HuH-7.5 (cell line): ENCODE data around the gene KANK4.

Experiments used
- DNase-seq: peaks from one replicate; pipeline ENCODE4 v3.0.0; 2011; ENCODE audit warnings: low spot score

Gene KANK4

DNA sequence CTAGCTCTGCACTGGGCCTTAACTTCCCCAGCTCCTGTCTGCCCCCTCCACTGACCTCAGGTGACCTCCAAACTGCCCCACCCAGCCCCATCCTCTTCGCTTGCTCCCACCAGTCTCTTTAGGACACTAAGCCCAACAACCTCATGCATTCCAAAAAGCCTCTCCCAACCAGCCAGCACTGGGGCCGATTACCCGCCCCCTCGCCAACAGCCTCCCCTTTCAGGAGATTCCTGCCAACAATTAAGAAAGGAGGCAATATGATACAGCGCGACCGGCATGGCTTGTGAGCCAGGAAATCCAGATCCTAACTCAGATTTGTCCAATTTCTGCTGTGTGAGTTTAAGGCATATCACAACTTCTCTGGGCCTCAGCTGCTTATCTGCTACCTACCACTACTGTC lies 14.7 kb downstream of the KANK4 start:
- DNase-seq, result no peak

DNA sequence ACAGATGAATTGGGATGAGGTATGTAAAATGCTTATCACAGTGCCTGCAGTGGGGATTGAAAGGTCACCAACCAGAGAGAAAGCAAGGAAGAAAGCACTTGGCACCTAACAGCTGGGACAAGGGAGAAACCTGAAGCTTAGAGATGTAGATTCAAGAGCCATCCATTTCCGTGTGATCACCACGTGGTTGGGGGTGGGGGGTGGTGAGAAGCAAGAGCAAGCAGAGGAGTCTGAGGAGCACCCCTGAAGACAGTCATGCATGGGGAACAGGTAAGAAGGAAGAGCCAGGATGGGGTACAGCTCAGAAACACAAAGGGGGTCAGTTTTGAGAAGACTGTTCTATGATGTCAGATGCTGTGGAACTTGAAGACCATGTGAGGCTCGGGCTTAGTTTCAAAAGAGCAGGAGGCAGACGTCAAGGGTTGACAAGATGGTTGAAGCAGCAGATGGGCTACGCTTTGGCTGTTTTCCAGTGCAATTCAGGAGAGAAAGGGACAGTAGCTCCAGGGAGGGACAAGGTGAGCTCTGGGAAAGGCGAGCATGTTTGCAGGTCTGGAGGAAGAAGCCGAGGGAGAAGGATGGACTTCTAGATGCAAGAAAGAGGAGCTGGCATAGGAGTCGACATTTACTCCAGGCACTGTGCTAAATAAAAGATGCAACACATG lies 17.4 kb downstream of the KANK4 start:
- DNase-seq, result no peak

DNA sequence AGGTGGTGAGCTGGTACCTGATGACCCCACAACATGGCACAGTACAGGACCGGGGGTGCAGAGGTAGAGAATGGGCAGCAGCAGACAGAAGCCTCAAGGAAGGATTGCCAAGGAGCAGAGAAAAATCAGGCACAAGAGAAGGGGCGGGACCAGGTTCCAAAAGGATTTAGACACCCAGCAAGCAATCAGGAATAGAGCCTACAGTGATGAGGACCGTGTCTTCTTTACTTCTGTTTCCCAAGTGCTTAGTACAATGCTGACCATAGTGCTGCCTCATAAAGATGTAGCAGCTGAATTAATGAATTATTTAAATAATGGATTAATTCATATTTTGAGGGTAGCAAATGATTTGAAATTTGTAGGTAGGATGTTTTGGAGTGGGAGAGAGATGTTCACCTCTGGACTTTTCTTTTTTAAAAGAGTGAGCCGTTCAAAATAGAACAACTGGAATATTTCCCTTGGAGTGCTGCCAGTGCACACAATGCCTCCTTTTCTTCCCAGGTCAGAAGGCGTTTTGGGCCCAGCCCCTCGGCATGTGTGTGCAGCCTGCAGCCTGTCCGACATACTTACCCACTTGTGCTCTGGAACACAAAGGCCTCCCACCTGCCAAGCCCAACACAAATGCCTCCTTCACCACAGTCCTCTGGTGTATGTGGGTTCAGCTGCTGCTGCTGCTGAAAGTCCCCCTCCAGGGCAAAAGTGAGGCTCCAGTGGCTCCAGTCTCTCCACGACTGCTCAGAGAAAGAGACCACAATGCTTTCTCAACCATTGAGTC lies 19.6 kb downstream of the KANK4 start:
- no peak for DNase-seq

DNA sequence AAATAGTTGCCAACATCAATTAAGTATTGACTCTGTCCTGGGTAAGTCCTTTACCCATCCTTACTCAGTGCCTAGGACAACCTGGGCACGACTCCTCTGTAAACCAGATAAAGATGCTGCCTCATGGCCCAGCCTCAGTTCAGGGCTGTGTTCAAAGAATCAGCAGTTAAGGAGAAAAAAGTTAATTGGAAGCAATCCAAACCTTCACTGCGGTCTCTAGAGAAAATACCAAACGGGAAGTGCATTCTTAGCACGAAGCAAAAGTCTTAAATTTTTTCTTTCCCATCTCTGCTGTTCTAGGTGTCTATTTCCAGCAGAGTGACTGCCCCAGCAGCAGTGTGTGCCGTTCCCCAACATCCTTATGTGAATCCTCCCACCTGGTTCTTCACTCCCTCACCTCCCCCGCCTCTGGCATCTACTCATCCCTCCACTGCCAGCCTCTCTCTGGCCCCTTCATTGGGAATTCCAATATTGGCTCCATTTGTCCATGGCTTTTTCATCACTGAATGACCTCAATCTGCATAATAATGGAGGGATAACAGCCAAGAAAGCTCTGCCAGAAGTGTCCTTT lies 23.2 kb downstream of the KANK4 start:
- DNase-seq, result no peak

DNA sequence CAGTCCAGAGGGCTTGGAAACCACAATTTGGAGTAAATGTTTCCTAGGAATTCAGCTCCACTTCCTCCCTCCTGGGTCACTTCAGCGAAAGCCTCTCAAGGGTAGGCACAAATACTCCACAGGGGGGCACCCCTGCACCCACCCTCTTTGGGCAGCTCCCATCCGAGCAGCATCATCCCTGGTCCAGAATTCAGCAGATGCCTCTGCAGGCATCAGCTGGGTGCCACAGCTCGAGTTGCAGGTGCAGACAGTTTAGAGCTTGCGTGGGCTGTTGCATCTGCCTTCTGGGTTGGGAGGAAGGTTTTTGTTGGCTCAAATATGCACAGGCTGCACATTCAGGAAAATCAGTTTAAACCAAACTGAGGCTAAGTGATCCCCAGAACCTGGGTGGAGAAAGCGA lies 25.0 kb downstream of the KANK4 start:
- DNase-seq, result peak; percentile 26

DNA sequence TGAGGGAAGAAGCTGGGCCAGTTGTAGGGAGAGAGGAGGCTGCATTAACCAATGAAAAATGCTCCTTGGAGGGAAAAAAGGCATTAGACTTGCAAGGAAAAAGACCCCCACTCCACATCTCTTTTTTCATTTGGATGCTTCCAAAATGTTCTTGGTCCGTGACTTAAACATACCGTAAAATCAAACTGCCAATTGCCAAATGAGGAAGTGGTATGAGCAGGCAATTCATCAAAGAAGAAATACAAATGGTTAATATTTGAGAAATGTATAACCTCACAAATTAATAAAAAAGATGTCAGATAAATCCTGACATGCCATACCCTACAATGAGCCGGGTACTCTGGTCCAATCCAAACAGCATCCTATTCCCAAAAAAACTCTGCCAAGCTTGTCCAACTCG lies 30.6 kb downstream of the KANK4 start:
- DNase-seq, result no peak

DNA sequence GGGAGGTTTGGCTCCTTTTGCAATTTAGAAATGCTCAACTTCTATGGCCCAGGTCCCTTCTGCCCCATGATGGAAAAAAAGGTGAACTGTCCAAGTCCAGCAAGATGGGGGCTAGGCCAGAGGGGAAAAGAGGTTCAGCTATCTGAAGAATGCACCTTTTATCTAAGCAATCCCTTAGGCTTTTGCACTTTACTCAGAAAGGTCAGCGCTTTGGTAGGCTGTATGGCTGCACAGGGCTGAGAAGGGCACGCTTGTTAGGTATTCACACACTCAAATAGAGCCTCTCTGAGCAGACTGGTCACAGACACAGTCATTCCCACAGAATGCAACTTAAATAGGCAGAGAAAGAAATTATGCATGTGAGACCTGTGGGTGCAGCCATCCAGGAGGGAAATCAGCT lies 31.0 kb downstream of the KANK4 start:
- no peak for DNase-seq

DNA sequence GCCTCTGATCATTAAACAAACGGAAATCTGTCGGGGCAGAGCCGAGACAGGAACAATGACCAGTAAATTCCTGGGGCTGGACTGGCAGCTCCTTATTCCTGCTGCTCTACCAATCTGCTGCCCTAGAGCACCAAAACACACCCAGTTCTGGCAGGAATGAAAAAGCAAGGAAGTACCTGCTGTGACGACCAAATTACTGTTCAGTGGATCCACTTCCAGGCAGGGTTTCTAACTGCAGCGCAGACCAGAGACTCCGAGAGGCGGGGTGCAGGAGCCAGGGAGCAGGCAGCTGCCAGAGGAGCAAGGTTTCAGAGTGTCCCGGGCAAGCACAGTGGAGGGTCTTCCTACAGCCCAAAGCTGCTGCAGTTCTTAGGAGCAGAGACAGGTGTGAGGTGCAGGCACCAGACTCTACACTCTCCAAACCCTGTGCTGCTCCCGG lies 32.4 kb downstream of the KANK4 start:
- DNase-seq, result no peak

DNA sequence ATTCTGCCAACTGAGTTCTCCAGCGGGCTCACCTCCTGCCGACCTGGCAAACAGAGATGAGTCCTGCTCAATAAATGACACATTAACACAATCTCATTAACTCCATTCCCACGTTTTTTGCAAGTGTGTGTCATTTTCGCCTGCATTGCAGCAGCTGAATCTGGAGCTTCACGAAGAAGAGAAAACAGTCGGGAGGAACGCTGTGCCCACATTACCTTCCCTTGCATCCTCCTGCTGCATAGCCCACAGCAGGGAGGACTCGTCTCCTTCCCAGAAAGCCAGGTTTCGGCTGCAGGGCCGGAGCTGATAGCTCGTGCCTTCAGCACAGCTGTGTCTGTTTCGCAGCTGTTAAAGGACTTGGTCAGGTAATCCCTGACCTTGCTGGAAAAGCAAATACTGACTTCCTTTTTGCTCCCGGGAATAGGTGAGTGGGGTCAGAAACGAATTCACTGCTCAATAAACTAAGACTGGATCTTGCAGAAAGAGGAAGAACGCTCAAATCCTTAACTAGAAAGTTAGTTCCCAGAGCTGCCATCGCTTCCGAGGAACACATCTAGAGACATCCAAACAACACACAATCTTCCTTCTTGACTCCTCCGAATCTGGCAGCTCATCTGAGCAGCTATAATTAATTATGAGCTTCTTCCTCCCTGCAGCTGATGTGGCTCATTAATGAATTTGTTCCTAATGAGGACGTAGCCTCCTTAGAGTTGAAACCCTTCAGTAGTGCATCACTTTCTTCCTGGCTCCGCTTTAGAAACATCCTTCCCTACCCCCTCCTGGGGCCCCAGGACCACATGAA lies 33.0 kb downstream of the KANK4 start:
- DNase-seq, result peak; percentile 36

DNA sequence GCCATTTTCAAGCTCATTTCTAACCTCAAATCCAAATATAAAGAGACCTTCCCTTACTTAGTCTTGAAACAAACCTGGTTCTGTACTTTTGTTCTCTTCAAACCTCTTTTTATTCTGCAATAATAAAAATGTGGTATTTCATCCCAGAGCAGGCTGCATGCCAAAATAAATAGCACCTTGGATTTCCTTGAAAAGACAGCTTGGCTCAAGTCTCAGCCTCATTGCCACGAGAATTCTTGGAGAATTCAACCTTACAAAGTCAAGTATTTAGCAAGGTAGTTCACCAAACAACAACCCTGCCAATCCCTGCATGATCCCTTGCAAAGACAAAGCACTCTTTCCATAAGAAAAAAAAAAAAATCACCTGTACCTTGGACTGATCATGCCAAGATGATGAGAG lies 33.8 kb downstream of the KANK4 start:
- DNase-seq, result no peak

DNA sequence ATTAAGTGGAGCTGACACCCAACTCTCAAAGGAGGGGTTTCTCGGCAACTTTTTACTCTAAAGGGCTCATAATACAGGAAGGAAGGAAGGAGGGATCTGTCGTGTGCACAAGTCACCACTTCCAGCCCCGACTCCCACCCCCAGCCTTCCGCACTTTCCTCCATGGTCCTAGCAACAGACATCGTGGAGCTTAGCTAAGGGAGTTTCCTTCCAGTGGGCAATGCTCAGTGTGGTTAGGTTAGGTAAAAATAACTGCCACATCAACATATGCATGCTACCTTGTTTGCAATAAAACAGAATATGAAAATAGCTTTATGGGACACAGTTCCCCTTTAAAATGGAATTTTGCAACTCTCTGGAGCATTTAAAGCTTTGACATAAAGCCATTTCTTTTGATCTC lies 35.2 kb downstream of the KANK4 start:
- no peak for DNase-seq

DNA sequence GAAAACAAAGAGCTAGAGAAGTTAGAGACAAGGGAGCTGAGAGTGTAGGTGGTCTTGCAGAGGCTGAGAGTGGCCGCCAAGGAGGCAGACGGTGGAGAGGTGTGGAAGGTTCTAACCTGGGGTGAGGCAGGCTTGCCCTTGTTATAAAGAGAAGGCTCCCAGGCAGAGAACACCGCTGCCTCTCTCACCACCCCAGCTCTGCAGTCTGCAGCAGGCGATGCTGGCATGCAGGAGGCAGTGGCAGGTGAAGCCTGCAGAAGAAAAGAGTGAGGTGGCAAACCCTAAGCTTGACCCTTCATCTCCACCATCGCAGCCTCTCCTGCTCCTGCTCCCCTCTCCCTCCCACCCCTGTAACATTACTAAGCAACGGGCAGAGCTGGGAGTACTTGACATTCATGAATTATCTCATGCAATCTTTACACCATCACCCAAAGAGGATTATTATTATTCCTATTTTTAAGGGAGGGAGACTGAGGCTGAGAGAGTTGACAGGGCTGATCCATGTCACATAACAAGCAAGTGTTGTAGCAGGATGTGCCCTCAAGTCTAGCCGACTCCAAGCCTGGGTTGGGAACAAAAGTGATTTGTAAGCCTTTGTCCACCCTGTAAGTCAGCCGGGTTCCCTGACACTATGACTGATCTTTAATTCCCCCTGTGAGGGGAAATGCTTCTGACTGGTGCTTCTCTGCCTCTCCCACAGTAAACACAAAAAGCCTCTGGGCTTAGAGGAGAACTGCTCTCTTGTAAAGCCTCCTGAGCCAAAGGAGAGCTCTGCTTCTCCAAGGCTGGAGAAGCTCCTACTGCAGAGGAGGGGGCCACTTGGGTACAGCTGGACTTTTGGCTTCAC lies 36.1 kb downstream of the KANK4 start:
- no peak for DNase-seq

DNA sequence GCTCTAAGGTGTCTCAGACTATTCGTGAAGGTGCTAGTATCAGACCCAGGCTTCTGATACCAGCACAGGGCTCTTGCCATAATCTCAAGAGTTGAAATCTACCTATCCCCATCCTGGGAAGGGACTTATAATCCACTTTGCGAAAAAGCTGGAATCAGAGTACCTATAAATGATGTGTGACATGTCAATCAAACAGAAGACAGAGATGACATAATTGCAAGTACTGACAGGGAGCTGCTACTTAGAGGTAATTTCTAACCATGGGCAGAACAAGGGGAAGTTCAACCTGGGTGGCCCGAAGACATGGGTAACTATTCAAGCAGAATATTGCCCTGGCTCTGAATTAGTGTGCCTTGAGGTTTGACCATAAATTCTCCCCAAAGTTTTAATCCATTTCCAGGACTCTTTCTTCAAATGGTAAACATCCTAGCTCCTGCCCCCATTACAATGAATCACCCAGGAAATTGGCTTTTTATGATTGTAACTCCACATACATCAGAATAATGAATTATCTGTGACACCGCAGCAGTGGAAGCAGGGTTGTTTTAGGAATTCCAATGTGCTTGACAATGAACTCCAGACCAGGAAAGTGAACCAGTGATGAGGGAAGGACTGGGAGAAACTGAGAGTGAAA lies 37.2 kb downstream of the KANK4 start:
- DNase-seq, result no peak

DNA sequence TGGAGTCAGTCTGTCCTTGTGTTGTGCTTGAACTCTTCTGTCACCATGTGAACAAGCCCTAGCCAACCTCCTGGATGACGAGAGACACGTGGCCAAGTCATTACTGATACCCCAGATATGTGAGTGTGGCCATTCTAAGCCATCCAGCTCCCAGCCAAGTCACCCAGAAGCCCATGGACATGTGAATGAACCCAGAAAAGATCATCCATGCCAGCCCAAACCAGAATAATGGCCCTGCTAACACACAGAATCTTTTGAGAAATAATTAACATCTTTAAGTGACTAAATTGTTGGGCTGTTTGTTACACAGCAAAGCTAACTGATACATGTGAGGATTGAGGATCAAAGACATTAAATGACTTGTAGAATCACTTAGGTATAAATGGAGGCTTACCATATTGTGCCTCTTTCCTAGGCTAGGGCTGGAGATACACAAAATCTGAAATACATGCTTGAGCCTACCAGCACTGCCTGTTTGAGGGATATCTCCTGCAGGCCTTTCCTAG lies 38.2 kb downstream of the KANK4 start:
- DNase-seq, result no peak

DNA sequence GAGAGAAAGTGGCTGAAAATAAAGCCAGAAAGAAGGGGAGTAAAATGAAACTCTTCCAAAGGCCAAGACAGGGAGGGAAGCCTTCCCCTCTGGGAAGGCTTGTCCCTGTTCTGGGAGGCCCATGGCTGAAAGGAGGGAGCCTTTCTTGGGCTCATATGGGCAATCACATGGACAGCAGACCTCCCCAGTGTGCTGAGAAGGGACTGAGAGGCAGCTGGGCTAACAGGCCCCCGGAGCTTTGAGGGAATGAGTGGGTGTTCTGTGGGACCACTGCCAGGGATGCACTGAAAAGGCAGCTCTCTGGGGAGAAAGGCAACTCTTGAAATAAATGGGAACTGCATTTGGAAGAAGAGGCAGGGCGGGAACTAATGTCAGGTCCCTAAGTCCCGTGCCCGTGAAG lies 39.1 kb downstream of the KANK4 start:
- DNase-seq, result no peak

DNA sequence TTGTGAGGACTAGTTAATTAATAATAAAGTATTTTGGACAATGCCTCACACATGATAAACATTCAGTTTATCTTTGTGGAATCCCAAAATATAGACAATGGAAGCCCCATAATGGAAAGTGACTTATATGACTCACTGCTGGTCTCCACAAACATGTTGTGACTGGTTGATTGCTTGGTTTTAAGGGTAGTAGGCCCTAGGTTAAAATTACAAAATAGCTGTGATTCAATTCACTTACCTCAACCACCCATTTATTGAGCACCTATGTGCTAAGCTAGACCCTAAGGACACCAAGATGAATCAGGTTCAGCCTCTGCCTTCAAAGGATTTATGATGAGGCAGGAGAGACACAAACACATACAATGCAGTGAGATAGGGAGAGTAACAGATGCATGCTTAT lies 42.4 kb downstream of the KANK4 start:
- no peak for DNase-seq

DNA sequence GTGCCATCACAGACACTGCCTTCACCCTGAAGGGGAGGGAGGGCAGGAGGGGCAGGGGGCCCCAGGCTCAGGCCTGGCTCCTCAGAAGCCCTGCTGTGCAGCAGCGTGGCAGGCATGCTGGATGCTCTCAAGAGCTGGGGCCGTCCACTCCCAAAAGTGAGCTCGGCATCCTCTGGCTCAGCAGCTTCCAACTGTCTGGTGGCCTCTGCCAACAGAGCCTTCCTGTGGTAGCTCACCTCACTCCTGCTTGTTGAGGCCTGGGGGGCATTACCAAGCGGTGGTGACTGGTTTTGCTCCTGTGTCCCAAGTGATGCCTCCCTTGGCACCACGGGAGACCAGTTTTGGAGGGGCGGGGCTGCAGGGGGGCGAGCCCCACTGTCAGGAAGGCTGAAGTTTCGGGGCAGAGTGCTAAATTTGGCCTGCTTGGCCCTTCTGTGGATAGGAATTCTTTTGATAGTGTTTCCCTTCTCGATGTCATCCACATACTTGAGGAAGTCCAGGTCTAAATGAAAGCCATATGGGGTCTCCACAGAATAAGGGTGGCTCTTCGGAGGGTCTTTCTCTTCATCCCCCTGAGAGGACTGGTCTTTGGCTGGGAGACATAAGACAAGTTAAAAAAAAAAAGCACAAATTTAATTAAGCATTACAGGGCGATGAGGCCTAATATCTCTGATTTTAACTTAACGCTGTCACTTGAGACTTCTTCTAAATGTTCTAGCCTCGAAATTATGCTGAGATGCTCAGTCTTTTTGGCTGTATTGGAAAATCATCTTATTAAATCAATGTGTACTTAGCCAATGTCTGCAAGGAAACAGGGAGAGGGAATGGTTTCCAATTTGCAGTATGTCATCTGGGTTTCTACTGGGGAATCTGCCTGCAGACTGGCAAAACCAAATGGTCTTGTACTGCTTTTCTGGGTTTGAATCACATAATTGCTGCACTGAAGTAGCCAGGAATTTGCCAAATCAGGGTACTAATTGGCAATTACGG lies 44.4 kb downstream of the KANK4 start:
- no peak for DNase-seq

DNA sequence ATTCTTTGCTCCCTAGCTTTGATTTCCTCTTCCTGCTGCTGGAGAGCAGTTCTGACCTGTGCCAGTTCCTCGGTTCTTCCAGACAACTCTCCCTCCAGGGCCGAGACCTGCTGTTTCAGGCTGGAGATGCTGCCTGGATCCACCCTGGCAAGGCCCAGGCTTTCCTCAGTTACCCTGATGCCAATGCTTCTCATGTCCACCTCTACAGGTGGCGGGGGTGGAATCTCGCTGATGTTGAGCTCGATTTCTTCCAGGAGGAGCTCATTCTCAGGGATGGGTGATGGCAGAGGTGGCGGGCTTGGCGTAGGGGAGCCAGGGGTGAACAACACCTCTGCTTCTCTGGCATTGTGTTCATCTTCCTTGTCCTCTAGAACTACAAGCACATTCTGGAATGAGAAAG lies 45.3 kb downstream of the KANK4 start:
- DNase-seq, result no peak

DNA sequence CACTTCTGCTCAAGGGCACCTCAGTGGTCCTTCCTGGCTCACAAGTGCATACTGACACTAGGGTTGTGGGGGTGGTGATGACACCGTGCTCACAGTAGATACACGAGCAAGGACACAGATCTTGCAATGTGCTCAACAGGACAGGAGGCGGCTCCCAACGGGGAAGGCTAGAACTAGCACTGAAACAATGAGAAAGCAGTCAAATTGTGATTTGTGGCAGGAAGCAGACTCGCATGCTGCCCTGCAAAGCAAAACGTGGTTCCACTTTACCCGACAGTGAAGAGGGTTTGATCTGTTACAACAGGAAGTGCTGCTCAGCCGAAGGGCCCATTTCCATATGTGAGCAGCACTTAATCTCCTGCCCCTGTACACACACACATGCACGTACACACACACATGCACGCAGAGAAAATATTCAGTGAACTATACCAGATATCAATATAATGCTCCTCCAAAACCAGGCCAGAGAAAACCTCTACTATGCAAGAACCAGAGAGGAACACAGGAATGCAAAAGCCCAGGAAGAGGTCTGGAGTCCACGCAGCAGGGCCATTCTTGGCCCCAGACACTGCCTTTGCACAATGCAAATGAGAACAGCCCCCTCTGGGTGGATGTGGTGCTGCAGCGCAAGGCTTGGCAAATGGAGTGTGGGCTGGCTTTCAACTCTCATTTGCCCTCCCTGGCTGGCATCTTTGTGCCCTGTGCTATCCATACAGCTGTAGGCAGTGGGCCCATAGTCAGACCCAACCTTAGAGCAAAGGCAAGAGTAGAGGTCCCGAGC lies 47.1 kb downstream of the KANK4 start:
- DNase-seq, result no peak
